ENCODE measurements around the gene MYOF.

Gene MYOF

GRCh38 chr10:93515071-93516005 is 33.2 kb upstream of the MYOF start:
- no peak for TF ChIP-seq BACH2 (CRISPR knock-in tag; IDR thresholded peaks at IDR 0.05; ENCODE audit: borderline replicate concordance)
- no peak for TF ChIP-seq OSR1 (CRISPR knock-in tag; IDR thresholded peaks at IDR 0.05)
- no peak for TF ChIP-seq SNAI2 (CRISPR knock-in tag; IDR thresholded peaks at IDR 0.05)
- no peak for TF ChIP-seq ZNF70 (CRISPR knock-in tag; IDR thresholded peaks at IDR 0.05)
- TF ChIP-seq ZNF8 (CRISPR knock-in tag; IDR thresholded peaks at IDR 0.05), result no peak
- TF ChIP-seq ESRRG (CRISPR knock-in tag; IDR thresholded peaks at IDR 0.05), result no peak
- ATAC-seq, result no peak

- TF ChIP-seq OSR1 (CRISPR knock-in tag; IDR thresholded peaks at IDR 0.05) (no peak), RARB (CRISPR knock-in tag; IDR thresholded peaks at IDR 0.05) (no peak), GLIS3 (CRISPR knock-in tag; IDR thresholded peaks at IDR 0.05) (no peak), ZC3H10 (CRISPR knock-in tag; IDR thresholded peaks at IDR 0.05) (no peak), CSDC2 (CRISPR knock-in tag; IDR thresholded peaks at IDR 0.05) (no peak), ZNF565 (CRISPR knock-in tag; conservative IDR thresholded peaks at IDR 0.05; ENCODE audit: low read depth) (no peak), SNAI2 (CRISPR knock-in tag; IDR thresholded peaks at IDR 0.05) (no peak), TCF4 (CRISPR knock-in tag; IDR thresholded peaks at IDR 0.05; ENCODE audit: borderline replicate concordance) (no peak), BACH2 (CRISPR knock-in tag; IDR thresholded peaks at IDR 0.05; ENCODE audit: borderline replicate concordance) (no peak), PATZ1 (CRISPR knock-in tag; IDR thresholded peaks at IDR 0.05; ENCODE audit: borderline replicate concordance) (no peak), CSRNP3 (CRISPR knock-in tag; IDR thresholded peaks at IDR 0.05) (no peak), CREB5 (CRISPR knock-in tag; IDR thresholded peaks at IDR 0.05; ENCODE audit: low read depth) (no peak), PPARA (CRISPR knock-in tag; IDR thresholded peaks at IDR 0.05; ENCODE audit: borderline replicate concordance) (no peak), ESRRG (CRISPR knock-in tag; IDR thresholded peaks at IDR 0.05) (no peak), TOX (CRISPR knock-in tag; IDR thresholded peaks at IDR 0.05; ENCODE audit: borderline replicate concordance) (no peak), ARNTL (CRISPR knock-in tag; IDR thresholded peaks at IDR 0.05; ENCODE audit: borderline replicate concordance, low read depth) (no peak), ZFP3 (CRISPR knock-in tag; IDR thresholded peaks at IDR 0.05) (no peak)
- ATAC-seq, result no peak
Observed at GRCh38 chr10:93514521-93514920, 32.4 kb upstream of the MYOF start.

GRCh38 chr10:93513091-93513490 is 31.0 kb upstream of the MYOF start:
- ATAC-seq, result no peak
- TF ChIP-seq BACH2 (CRISPR knock-in tag; IDR thresholded peaks at IDR 0.05; ENCODE audit: borderline replicate concordance), result no peak
- no peak for TF ChIP-seq ZFP3 (CRISPR knock-in tag; IDR thresholded peaks at IDR 0.05)
- TF ChIP-seq ISL1 (CRISPR knock-in tag; IDR thresholded peaks at IDR 0.05), result no peak
- TF ChIP-seq ZC3H10 (CRISPR knock-in tag; IDR thresholded peaks at IDR 0.05), result no peak
- TF ChIP-seq PPARA (CRISPR knock-in tag; IDR thresholded peaks at IDR 0.05; ENCODE audit: borderline replicate concordance), result no peak
- no peak for TF ChIP-seq OSR1 (CRISPR knock-in tag; IDR thresholded peaks at IDR 0.05)
- no peak for TF ChIP-seq ESRRG (CRISPR knock-in tag; IDR thresholded peaks at IDR 0.05)
- TF ChIP-seq ZNF70 (CRISPR knock-in tag; IDR thresholded peaks at IDR 0.05), result no peak
- TF ChIP-seq TOX (CRISPR knock-in tag; IDR thresholded peaks at IDR 0.05; ENCODE audit: borderline replicate concordance), result no peak
- TF ChIP-seq ZFP30 (CRISPR knock-in tag; IDR thresholded peaks at IDR 0.05), result no peak
- no peak for TF ChIP-seq ARNTL (CRISPR knock-in tag; IDR thresholded peaks at IDR 0.05; ENCODE audit: borderline replicate concordance, low read depth)
- TF ChIP-seq GLIS3 (CRISPR knock-in tag; IDR thresholded peaks at IDR 0.05), result no peak
- no peak for TF ChIP-seq CSRNP3 (CRISPR knock-in tag; IDR thresholded peaks at IDR 0.05)
- no peak for TF ChIP-seq ZNF8 (CRISPR knock-in tag; IDR thresholded peaks at IDR 0.05)
- TF ChIP-seq POU6F1 (CRISPR knock-in tag; IDR thresholded peaks at IDR 0.05; ENCODE audit: borderline replicate concordance, low read depth), result no peak
- no peak for TF ChIP-seq CSDC2 (CRISPR knock-in tag; IDR thresholded peaks at IDR 0.05)
- TF ChIP-seq PATZ1 (CRISPR knock-in tag; IDR thresholded peaks at IDR 0.05; ENCODE audit: borderline replicate concordance), result no peak

Data from SK-N-SH treated with all-trans-retinoic acid at 6 μM for 48 hours (cell line).